HEK293 (cell line): Measurements from ENCODE around the gene MYO9B.

Source experiments
- HOXC10 ChIP-seq: sonication (generic); formaldehyde crosslinking; IDR thresholded peaks from 2 replicates; pipeline ENCODE4 v1.8.1; 2023; ENCODE audit warnings: mild to moderate bottlenecking, missing genetic modification reagents
- MEIS1 ChIP-seq: sonication (generic); formaldehyde crosslinking; IDR thresholded peaks from 2 replicates; pipeline ENCODE4 v1.8.1; 2022; ENCODE audit warnings: missing genetic modification reagents, mild to moderate bottlenecking, borderline replicate concordance
- PRDM2 ChIP-seq: fragments of 450-650 bp; formaldehyde crosslinking; IDR thresholded peaks from 2 replicates; pipeline ENCODE4 v1.5.1; 2016; ENCODE audit warnings: missing biosample characterization, missing genetic modification characterization, borderline replicate concordance
- SCRT1 ChIP-seq: fragments of 450-650 bp; formaldehyde crosslinking; IDR thresholded peaks from 2 replicates; pipeline ENCODE4 v1.5.1; 2016; ENCODE audit warnings: missing biosample characterization, missing genetic modification characterization, borderline replicate concordance
- ZFP41 ChIP-seq: fragments of 450-650 bp; formaldehyde crosslinking; IDR thresholded peaks from 2 replicates; pipeline ENCODE4 v1.5.1; 2016; ENCODE audit warnings: missing biosample characterization, missing genetic modification characterization, borderline replicate concordance
- ZFP69B ChIP-seq: fragments of 450-650 bp; formaldehyde crosslinking; IDR thresholded peaks from 2 replicates; pipeline ENCODE4 v1.5.1; 2016; ENCODE audit warnings: missing biosample characterization, missing genetic modification characterization
- ZIC2 ChIP-seq: fragments of 450-650 bp; formaldehyde crosslinking; IDR thresholded peaks from 2 replicates; pipeline ENCODE4 v1.5.1; 2016; ENCODE audit warnings: missing biosample characterization, missing genetic modification characterization
- ZNF221 ChIP-seq: fragments of 450-650 bp; formaldehyde crosslinking; IDR thresholded peaks from 2 replicates; pipeline ENCODE4 v1.5.1; 2017; ENCODE audit warnings: missing biosample characterization, missing genetic modification characterization, borderline replicate concordance
- ZNF266 ChIP-seq: fragments of 450-650 bp; formaldehyde crosslinking; IDR thresholded peaks from 2 replicates; pipeline ENCODE4 v1.5.1; 2016; ENCODE audit warnings: missing biosample characterization, missing genetic modification characterization, low read depth
- ZNF280C ChIP-seq: fragments of 450-650 bp; formaldehyde crosslinking; IDR thresholded peaks from 2 replicates; pipeline ENCODE4 v1.5.1; 2016; ENCODE audit warnings: missing biosample characterization, missing genetic modification characterization
- ZNF341 ChIP-seq: fragments of 450-650 bp; formaldehyde crosslinking; IDR thresholded peaks from 2 replicates; pipeline ENCODE4; 2016; ENCODE audit warnings: low read depth, missing biosample characterization, missing genetic modification characterization
- ZNF362 ChIP-seq: fragments of 450-650 bp; formaldehyde crosslinking; IDR thresholded peaks from 2 replicates; pipeline ENCODE4 v1.5.1; 2016; ENCODE audit warnings: missing biosample characterization, missing genetic modification characterization
- ZNF37A ChIP-seq: fragments of 450-650 bp; IDR thresholded peaks from 2 replicates; pipeline ENCODE4 v1.5.1; 2018; ENCODE audit warnings: missing biosample characterization, missing genetic modification characterization
- ZNF391 ChIP-seq: fragments of 450-650 bp; formaldehyde crosslinking; IDR thresholded peaks from 2 replicates; pipeline ENCODE4 v1.5.1; 2016; ENCODE audit warnings: low read depth, missing biosample characterization, missing genetic modification characterization, borderline replicate concordance
- ZNF404 ChIP-seq: fragments of 450-650 bp; formaldehyde crosslinking; IDR thresholded peaks from 2 replicates; pipeline ENCODE4 v1.5.1; 2017; ENCODE audit warnings: missing biosample characterization, missing genetic modification characterization
- ZNF416 ChIP-seq: fragments of 450-650 bp; formaldehyde crosslinking; IDR thresholded peaks from 2 replicates; pipeline ENCODE4 v1.5.1; 2016; ENCODE audit warnings: missing biosample characterization, missing genetic modification characterization
- ZNF510 ChIP-seq: fragments of 450-650 bp; formaldehyde crosslinking; IDR thresholded peaks from 2 replicates; pipeline ENCODE4 v1.5.1; 2018; ENCODE audit warnings: mild to moderate bottlenecking, missing genetic modification characterization, missing biosample characterization; ENCODE audit not compliant: insufficient replicate concordance
- ZNF529 ChIP-seq: fragments of 450-650 bp; formaldehyde crosslinking; IDR thresholded peaks from 2 replicates; pipeline ENCODE4 v1.5.1; 2017; ENCODE audit warnings: missing genetic modification characterization, missing biosample characterization; ENCODE audit not compliant: insufficient replicate concordance
- ZNF530 ChIP-seq: fragments of 450-650 bp; formaldehyde crosslinking; IDR thresholded peaks from 2 replicates; pipeline ENCODE4 v1.5.1; 2016; ENCODE audit warnings: low read depth, missing biosample characterization, missing genetic modification characterization
- ZNF571 ChIP-seq: fragments of 450-650 bp; formaldehyde crosslinking; IDR thresholded peaks from 2 replicates; pipeline ENCODE4 v1.5.0; 2017; ENCODE audit warnings: missing biosample characterization, missing genetic modification characterization
- ZNF626 ChIP-seq: fragments of 450-650 bp; sonication (Bioruptor Pico); formaldehyde crosslinking; IDR thresholded peaks from 2 replicates; pipeline ENCODE4 v1.5.1; 2018; ENCODE audit warnings: missing biosample characterization, missing genetic modification characterization, inconsistent platforms
- ZNF629 ChIP-seq: fragments of 450-650 bp; formaldehyde crosslinking; IDR thresholded peaks from 2 replicates; pipeline ENCODE4 v1.5.1; 2017; ENCODE audit warnings: missing biosample characterization, missing genetic modification characterization
- ZNF645 ChIP-seq: fragments of 450-650 bp; formaldehyde crosslinking; IDR thresholded peaks from 2 replicates; pipeline ENCODE4; 2016; ENCODE audit warnings: missing biosample characterization, missing genetic modification characterization
- ZNF785 ChIP-seq: fragments of 450-650 bp; formaldehyde crosslinking; IDR thresholded peaks from 2 replicates; pipeline ENCODE4 v1.5.1; 2016; ENCODE audit warnings: missing biosample characterization, missing genetic modification characterization
- ZNF792 ChIP-seq: fragments of 450-650 bp; formaldehyde crosslinking; IDR thresholded peaks from 2 replicates; pipeline ENCODE4 v1.5.1; 2016; ENCODE audit warnings: missing biosample characterization, missing genetic modification characterization
- ZNF843 ChIP-seq: fragments of 450-650 bp; formaldehyde crosslinking; IDR thresholded peaks from 2 replicates; pipeline ENCODE4 v1.5.1; 2016; ENCODE audit warnings: missing biosample characterization, missing genetic modification characterization
- ZSCAN5A ChIP-seq: fragments of 450-650 bp; formaldehyde crosslinking; IDR thresholded peaks from 2 replicates; pipeline ENCODE4 v1.5.1; 2016; ENCODE audit warnings: missing biosample characterization, missing genetic modification characterization

The MYO9B gene

GRCh38 chr19:17107546-17108452 lies 32.2 kb downstream of the MYO9B start (continued):
- TF ChIP-seq SCRT1 (tag by site-specific recombination) (no peak), ZIC2 (tag by site-specific recombination) (peak; percentile 94), ZNF530 (tag by site-specific recombination) (no peak), ZNF645 (tag by site-specific recombination) (no peak), PRDM2 (tag by site-specific recombination) (no peak), ZNF221 (tag by site-specific recombination) (no peak), ZNF37A (tag by site-specific recombination) (no peak), ZNF416 (no peak), ZNF510 (tag by site-specific recombination) (no peak), ZNF280C (no peak), ZNF571 (tag by site-specific recombination) (no peak), ZNF266 (tag by site-specific recombination) (no peak), HOXC10 (CRISPR knock-in tag) (no peak), ZSCAN5A (tag by site-specific recombination) (no peak), ZNF362 (tag by site-specific recombination) (no peak), ZNF843 (tag by site-specific recombination) (0 out of 2 replicates have a peak, but pooled peaks have one; percentile 24), MEIS1 (CRISPR knock-in tag) (no peak), ZNF529 (tag by site-specific recombination) (no peak), ZFP69B (tag by site-specific recombination) (peak; percentile 27), ZNF785 (tag by site-specific recombination) (no peak), ZNF626 (tag by site-specific recombination) (no peak), ZNF404 (no peak), ZNF792 (tag by site-specific recombination) (peak; percentile 49; the same call in 1 of the 2 replicates), ZNF391 (tag by site-specific recombination) (no peak), ZFP41 (tag by site-specific recombination) (no peak), ZNF629 (peak; percentile 88), ZNF341 (tag by site-specific recombination) (peak; percentile 79)
